SK-N-SH (cell line): ENCODE results near the gene LRRN1.

Experiments used
- CTCF ChIP-seq: fragments of 200-600 bp; sonication (generic); IDR thresholded peaks from 2 replicates; pipeline ENCODE4 v1.6.1; 2017; ENCODE audit warnings: antibody characterized with exemption, mild to moderate bottlenecking, moderate library complexity
- FOXM1 ChIP-seq: IDR thresholded peaks from 2 replicates; pipeline ENCODE4 v1.4.0; 2012; ENCODE audit warnings: low read depth, mild to moderate bottlenecking
- GABPA ChIP-seq: IDR thresholded peaks from 2 replicates; pipeline ENCODE4 v1.4.0; 2012; ENCODE audit warnings: low read depth, mild to moderate bottlenecking
- MAX ChIP-seq: IDR thresholded peaks from 2 replicates; pipeline ENCODE4 v1.4.0; 2012; ENCODE audit warnings: low read depth
- MXI1 ChIP-seq: IDR thresholded peaks from 2 replicates; pipeline ENCODE4 v1.6.1; 2012; ENCODE audit warnings: mild to moderate bottlenecking, low read depth, low read length, improper control_type of control experiment
- PBX3 ChIP-seq: IDR thresholded peaks from 2 replicates; pipeline ENCODE4; 2012
- POLR2AphosphoS5 ChIP-seq: IDR thresholded peaks from 2 replicates; pipeline ENCODE4 v1.6.1; 2012; ENCODE audit warnings: low read depth, low read length
- RAD21 ChIP-seq: IDR thresholded peaks from 2 replicates; pipeline ENCODE4 v1.6.1; 2012; ENCODE audit warnings: mild to moderate bottlenecking, low read length
- RCOR1 ChIP-seq: fragments of 150-350 bp; IDR thresholded peaks from 2 replicates; pipeline ENCODE4 v1.6.1; 2017; ENCODE audit warnings: antibody characterized with exemption, low read length
- RXRA ChIP-seq: IDR thresholded peaks from 2 replicates; pipeline ENCODE4 v1.4.0; 2012; ENCODE audit warnings: low read depth, mild to moderate bottlenecking, borderline replicate concordance
- SIN3A ChIP-seq: IDR thresholded peaks from 2 replicates; pipeline ENCODE4 v1.6.1; 2012; ENCODE audit warnings: low read depth, mild to moderate bottlenecking, low read length, moderate library complexity, borderline replicate concordance
- TAF1 ChIP-seq: IDR thresholded peaks from 2 replicates; pipeline ENCODE4 v1.6.1; 2012; ENCODE audit warnings: low read depth, mild to moderate bottlenecking, low read length, moderate library complexity, borderline replicate concordance
- TCF12 ChIP-seq: IDR thresholded peaks from 2 replicates; pipeline ENCODE4 v1.4.0; 2012

DNA sequence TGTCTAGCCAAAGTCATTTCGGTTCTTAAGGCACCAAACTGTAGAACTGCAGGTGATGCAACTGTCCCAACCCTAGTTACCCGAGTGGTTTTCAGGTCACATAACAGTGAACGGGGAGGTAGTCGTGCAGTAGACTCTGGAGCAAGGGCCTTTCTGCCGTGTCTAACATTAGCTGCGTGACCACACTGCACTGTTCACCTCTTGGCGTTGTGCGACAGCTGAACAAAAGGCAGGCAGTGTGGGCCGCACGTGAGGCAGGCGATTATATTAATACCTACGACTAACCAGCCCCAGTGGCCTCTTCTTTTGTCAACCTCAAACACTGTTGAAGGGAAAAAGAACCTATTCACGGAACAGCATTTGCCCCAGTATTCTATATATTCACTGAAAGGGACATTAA is 2.8 kb downstream of the LRRN1 start:
- TF ChIP-seq SIN3A, result no peak
- TF ChIP-seq CTCF, result no peak
- TF ChIP-seq MXI1, result no peak
- TF ChIP-seq RCOR1, result no peak
- TF ChIP-seq RXRA, result no peak
- TF ChIP-seq GABPA, result no peak
- TF ChIP-seq FOXM1, result no peak
- no peak for TF ChIP-seq POLR2AphosphoS5
- TF ChIP-seq RAD21, result no peak
- TF ChIP-seq MAX, result no peak
- TF ChIP-seq PBX3, result no peak
- TF ChIP-seq TAF1, result no peak
- TF ChIP-seq TCF12, result no peak
